GM12801 (cell line): Measurements from ENCODE around the gene ATXN1.

Source experiments
- CTCF ChIP-seq: IDR thresholded peaks from one replicate; pipeline ENCODE4 v1.5.1; 2011; ENCODE audit warnings: control low read depth; ENCODE audit not compliant: insufficient read length; ENCODE audit errors: extremely low read depth

The ATXN1 gene

GRCh38 chr6:16406966-16407365, 354.3 kb downstream of the ATXN1 start:
- TF ChIP-seq CTCF, result no peak

- TF ChIP-seq CTCF, result no peak
Measured at GRCh38 chr6:16405375-16405774, 355.9 kb downstream of the ATXN1 start.

- no peak for TF ChIP-seq CTCF
Measured at GRCh38 chr6:16404456-16404855, 356.8 kb downstream of the ATXN1 start.

- TF ChIP-seq CTCF, result no peak
Measured at GRCh38 chr6:16403831-16404230, 357.4 kb downstream of the ATXN1 start.

GRCh38 chr6:16402581-16402900, 358.7 kb downstream of the ATXN1 start:
- TF ChIP-seq CTCF, result no peak

- no peak for TF ChIP-seq CTCF
Measured at GRCh38 chr6:16400248-16400760, 361.0 kb downstream of the ATXN1 start.

GRCh38 chr6:16399695-16400094, 361.6 kb downstream of the ATXN1 start:
- no peak for TF ChIP-seq CTCF

- no peak for TF ChIP-seq CTCF
Measured at GRCh38 chr6:16399158-16399557, 362.1 kb downstream of the ATXN1 start.
